H9 (cell line): ENCODE data around the gene PCGF2. TPM values are rescaled to one million over a fixed set of nuclear protein-coding genes. Genes with fewer than 3 reads are reported as not detected.

Experiments
- DNase-seq: peaks from one replicate; pipeline ENCODE4 v3.0.0-alpha.2; 2017
- H2AFZ ChIP-seq: one replicate; pipeline ENCODE4 v1.6.1; 2013; ENCODE audit warnings: mild to moderate bottlenecking, low read length, control low read depth, moderate library complexity
- H2AK5ac ChIP-seq: 2 replicates; pipeline ENCODE4 v1.6.1; 2013; ENCODE audit warnings: low read length, control low read depth, mixed read lengths; ENCODE audit not compliant: insufficient read length
- H2BK120ac ChIP-seq: one replicate; pipeline ENCODE4 v1.6.1; 2013; ENCODE audit warnings: low read depth, mild to moderate bottlenecking, low read length, control low read depth, inconsistent platforms; ENCODE audit not compliant: poor library complexity, severe bottlenecking
- H2BK12ac ChIP-seq: 2 replicates; pipeline ENCODE4 v1.6.1; 2013; ENCODE audit warnings: low read length, control low read depth, mixed read lengths, low read depth; ENCODE audit not compliant: insufficient read length
- H2BK15ac ChIP-seq: 2 replicates; pipeline ENCODE4 v1.6.1; 2013; ENCODE audit warnings: low read depth, low read length, control low read depth
- H2BK20ac ChIP-seq: one replicate; pipeline ENCODE4 v1.6.1; 2013; ENCODE audit warnings: low read depth, mild to moderate bottlenecking, low read length, control low read depth, inconsistent platforms; ENCODE audit not compliant: poor library complexity, severe bottlenecking
- H2BK5ac ChIP-seq: 2 replicates; pipeline ENCODE4 v1.6.1; 2013; ENCODE audit warnings: low read length, control low read depth, mixed read lengths; ENCODE audit not compliant: insufficient read length
- H3K14ac ChIP-seq: 2 replicates; pipeline ENCODE4 v1.6.1; 2013; ENCODE audit warnings: low read length, control low read depth; ENCODE audit not compliant: insufficient read depth
- H3K18ac ChIP-seq: 2 replicates; pipeline ENCODE4 v1.6.1; 2013; ENCODE audit warnings: low read depth, mild to moderate bottlenecking, mixed read lengths, low read length, control low read depth; ENCODE audit not compliant: insufficient read length
- H3K23ac ChIP-seq: 2 replicates; pipeline ENCODE4 v1.6.1; 2013; ENCODE audit warnings: low read length, control low read depth, mixed read lengths, low read depth; ENCODE audit not compliant: insufficient read length
- H3K23me2 ChIP-seq: 2 replicates; pipeline ENCODE4 v1.6.1; 2013; ENCODE audit warnings: low read depth, mild to moderate bottlenecking, mixed read lengths, low read length, control low read depth; ENCODE audit not compliant: insufficient read length, poor library complexity, severe bottlenecking
- H3K27ac ChIP-seq: 2 replicates; pipeline ENCODE4 v1.5.1; 2013; ENCODE audit warnings: low read length, control low read depth, mixed read lengths, low read depth; ENCODE audit not compliant: insufficient read length
- H3K27me3 ChIP-seq: 2 replicates; pipeline ENCODE4 v1.6.1; 2013; ENCODE audit warnings: low read length, control low read depth, inconsistent platforms; ENCODE audit not compliant: insufficient read depth
- H3K4ac ChIP-seq: 2 replicates; pipeline ENCODE4 v1.6.1; 2013; ENCODE audit warnings: low read depth, mild to moderate bottlenecking, control low read depth, inconsistent platforms, low read length, moderate library complexity
- H3K4me1 ChIP-seq: 2 replicates; pipeline ENCODE4 v1.6.1; 2013; ENCODE audit warnings: low read length, control low read depth, inconsistent platforms; ENCODE audit not compliant: insufficient read depth
- H3K4me2 ChIP-seq: 2 replicates; pipeline ENCODE4 v1.6.1; 2013; ENCODE audit warnings: low read length, control low read depth, mixed read lengths; ENCODE audit not compliant: insufficient read length, insufficient read depth
- H3K56ac ChIP-seq: 2 replicates; pipeline ENCODE4 v1.6.1; 2013; ENCODE audit warnings: low read depth, mild to moderate bottlenecking, mixed read lengths, low read length, control low read depth; ENCODE audit not compliant: insufficient read length
- H3K79me1 ChIP-seq: 2 replicates; pipeline ENCODE4 v1.6.1; 2013; ENCODE audit warnings: low read depth, mild to moderate bottlenecking, moderate library complexity, low read length, control low read depth, inconsistent platforms; ENCODE audit not compliant: insufficient read depth, poor library complexity, severe bottlenecking
- H3K79me2 ChIP-seq: 2 replicates; pipeline ENCODE4 v1.6.1; 2013; ENCODE audit warnings: low read length, control low read depth, inconsistent platforms; ENCODE audit not compliant: insufficient read depth
- H3K9ac ChIP-seq: 2 replicates; pipeline ENCODE4 v1.6.1; 2013; ENCODE audit warnings: low read length, control low read depth, mixed read lengths; ENCODE audit not compliant: insufficient read length; ENCODE audit errors: extremely low read depth
- H3K9me3 ChIP-seq: one replicate; pipeline ENCODE4 v1.6.1; 2013; ENCODE audit warnings: low read depth, low read length, inconsistent platforms; ENCODE audit not compliant: control insufficient read depth
- H3T11ph ChIP-seq: one replicate; pipeline ENCODE4 v1.6.1; 2013; ENCODE audit warnings: mild to moderate bottlenecking, low read length, control low read depth, inconsistent platforms
- H4K20me1 ChIP-seq: one replicate; pipeline ENCODE4 v1.6.1; 2013; ENCODE audit not compliant: control insufficient read depth, insufficient read length, insufficient read depth
- H4K5ac ChIP-seq: 2 replicates; pipeline ENCODE4 v1.6.1; 2013; ENCODE audit warnings: low read depth, mild to moderate bottlenecking, mixed read lengths, low read length, control low read depth; ENCODE audit not compliant: insufficient read length
- H4K8ac ChIP-seq: replicated peaks from 2 replicates; pipeline ENCODE4 v1.6.1; 2013; ENCODE audit warnings: low read length, control low read depth, mixed read lengths, low read depth; ENCODE audit not compliant: insufficient read length
- H4K91ac ChIP-seq: 2 replicates; pipeline ENCODE4 v1.6.1; 2013; ENCODE audit warnings: low read depth, mild to moderate bottlenecking, moderate library complexity, mixed read lengths, low read length, control low read depth; ENCODE audit not compliant: insufficient read length
- H3K27ac Mint-ChIP-seq, 3 experiments: 2 replicates in 2 of 3; 3 replicates in 1 of 3; pipeline ENCODE4 v1.8.0; 2020 to 2021; ENCODE audit warnings: mixed read lengths in 3 of 3, mild to moderate bottlenecking in 1 of 3, moderate library complexity in 1 of 3
- H3K27me3 Mint-ChIP-seq: 2 replicates; pipeline ENCODE4 v1.8.0; 2021; ENCODE audit warnings: low read depth, mild to moderate bottlenecking, moderate library complexity, mixed read lengths
- H3K36me3 Mint-ChIP-seq, 3 experiments: 2 replicates in 2 of 3; 3 replicates in 1 of 3; pipeline ENCODE4 v1.8.0; 2020 to 2021; ENCODE audit warnings: low read depth in 3 of 3, mixed read lengths in 3 of 3; ENCODE audit not compliant: insufficient read depth in 1 of 3
- H3K4me1 Mint-ChIP-seq, 2 experiments: 2 replicates each; pipeline ENCODE4 v1.8.0; 2020; ENCODE audit warnings: mixed read lengths in 2 of 2
- H3K4me3 Mint-ChIP-seq, 2 experiments: 2 replicates in 1 of 2; 3 replicates in 1 of 2; pipeline ENCODE4 v1.8.0; 2020 to 2021; ENCODE audit warnings: mild to moderate bottlenecking in 2 of 2, mixed read lengths in 2 of 2, moderate library complexity in 1 of 2
- H3K9me3 Mint-ChIP-seq, 2 experiments: 2 replicates in 1 of 2; 3 replicates in 1 of 2; pipeline ENCODE4 v1.8.0; 2020; ENCODE audit warnings: mild to moderate bottlenecking in 2 of 2, mixed read lengths in 2 of 2, moderate library complexity in 1 of 2
- CTCF ChIP-seq: fragments of 200-600 bp; sonication (generic); conservative IDR thresholded peaks from 3 replicates; pipeline ENCODE4 v1.8.0; 2021; ENCODE audit warnings: antibody characterized with exemption, mild to moderate bottlenecking
- WGBS: extraction: QIAGEN DNeasy Blood & Tissue Kit; methylation state at CpG from one replicate; pipeline ENCODE4 v1.1.7; 2013; ENCODE audit warnings: missing lambda C conversion rate, low lambda C conversion rate, mixed read lengths; ENCODE audit not compliant: insufficient read length; ENCODE audit errors: extremely low coverage; 5-methylcytosine and 5-hydroxymethylcytosine counted together
- total RNA-seq: library from RNA; stranded (reverse); gene quantifications from 2 replicates; pipeline ENCODE4 v1.2.1, GENCODE V29; 2021

The PCGF2 gene
- total RNA-seq, 1 experiment from 2014 or later: 106 TPM

GRCh38 chr17:38745545-38745944 lies 2.6 kb downstream of the PCGF2 start:
- no peak overlapping the region for H3K27ac Mint-ChIP-seq
- H3K9ac ChIP-seq: no peak overlapping the region
- no peaks in the 10 kb centered on the region for H3K9me3 ChIP-seq
- H3K4me2 ChIP-seq: no peak overlapping the region
- no peak overlapping the region for H3K56ac ChIP-seq
- no peak overlapping the region for H3K4ac ChIP-seq
- H3K4me1 ChIP-seq: peaks cover 5% of the 10 kb centered on the region; the same call in 1 of the 2 replicates
- no peak overlapping the region for H2BK15ac ChIP-seq
- H3K27ac ChIP-seq: no peak overlapping the region
- no peak overlapping the region; the same call in 1 of the 2 replicates for H3K14ac ChIP-seq
- no peak overlapping the region for H4K5ac ChIP-seq
- peaks cover 59% of the 10 kb centered on the region for H3K79me2 ChIP-seq
- no peak overlapping the region for H2AK5ac ChIP-seq
- no peak overlapping the region for H2AFZ ChIP-seq
- DNase-seq: no peak
- H3K18ac ChIP-seq: no peak overlapping the region
- peaks cover 36% of the 10 kb centered on the region for H3K23me2 ChIP-seq
- peaks cover 9% of the 10 kb centered on the region for H3K79me1 ChIP-seq
- peaks cover 4% of the 10 kb centered on the region for H3K27me3 Mint-ChIP-seq
- no peak overlapping the region for H2BK20ac ChIP-seq
- H4K20me1 ChIP-seq: no peaks in the 10 kb centered on the region
- TF ChIP-seq CTCF: no peak
- no peak overlapping the region for H3T11ph ChIP-seq
- H2BK12ac ChIP-seq: no peak overlapping the region
- H3K36me3 Mint-ChIP-seq: peaks cover 2 to 19% (median 19%) of the 10 kb centered on the region in 3 experiments
- no peaks in the 10 kb centered on the region; a peak in 1 of 5 replicates for H3K9me3 Mint-ChIP-seq
- no peaks in the 10 kb centered on the region for H3K27me3 ChIP-seq
- H4K91ac ChIP-seq: no peak overlapping the region
- H4K8ac ChIP-seq: no peak overlapping the region
- H3K4me1 Mint-ChIP-seq: peaks cover 54 to 62% of the 10 kb centered on the region in 2 experiments
- peak overlapping the region; percentile 97; a peak in 4 of 5 replicates for H3K4me3 Mint-ChIP-seq
- H2BK120ac ChIP-seq: no peak overlapping the region
- no peak overlapping the region for H2BK5ac ChIP-seq
- no CpG with 5 or more reads among the region's 4 CpGs for WGBS
- H3K23ac ChIP-seq: no peak overlapping the region
